ENCODE measurements around the gene SBNO1. TPM values are rescaled to one million over a fixed set of nuclear protein-coding genes. Genes with fewer than 3 reads are reported as not detected.

SBNO1 gene
- total RNA-seq, 1 experiment from 2014 or later, result 43.8 TPM

GRCh38 chr12:123346946-123347345 is 17.7 kb downstream of the SBNO1 start:
- RAD21 ChIA-PET (ENCODE audit: low non-redundant PET in 1 of 2, low total read pairs in 2 of 2, uncharacterized antibody in 2 of 2, unreplicated experiment in 2 of 2), result no interaction called here
- H3K4me2 ChIP-seq (ENCODE audit: low read length), result no peak overlapping the region
- no peaks in the 10 kb centered on the region for H4K20me1 ChIP-seq (ENCODE audit: insufficient read depth)
- no TSS peak for BruUV-seq (replicated peaks)
- ATAC-seq, result no peak
- CTCF ChIA-PET, result no interaction called here
- DNase-seq (ENCODE audit: low read depth, low spot score), result no peak
- no peaks in the 10 kb centered on the region for H3K4me1 ChIP-seq (ENCODE audit: control insufficient read depth in 1 of 2, insufficient read depth in 2 of 2, low read length in 2 of 2)
- H2AFZ ChIP-seq (ENCODE audit: low read depth, low read length, poor library complexity, severe bottlenecking), result no peak overlapping the region
- no peak overlapping the region for H3K4me3 ChIP-seq (replicated peaks in 1 of 2; ENCODE audit: low read depth in 1 of 2, low read length in 2 of 2)
- H3K79me2 ChIP-seq (ENCODE audit: insufficient read depth, low read length), result peaks cover 80% of the 10 kb centered on the region
- TF ChIP-seq SP1 (IDR thresholded peaks at IDR 0.05; ENCODE audit: low read depth) (no peak), EZH2phosphoT487 (IDR thresholded peaks at IDR 0.05; ENCODE audit: borderline replicate concordance) (no peak), ATF3 (IDR thresholded peaks at IDR 0.05) (no peak), EZH2 (IDR thresholded peaks at IDR 0.05) (no peak), POLR2A (IDR thresholded peaks at IDR 0.05; ENCODE audit: borderline replicate concordance, extremely low read depth, insufficient read depth, insufficient read length) (no peak), RAD21 (IDR thresholded peaks at IDR 0.05; ENCODE audit: low read depth) (no peak), TCF7L2 (IDR thresholded peaks at IDR 0.05; ENCODE audit: borderline replicate concordance, extremely low read depth, insufficient read depth, insufficient read length) (no peak), MAX (IDR thresholded peaks at IDR 0.05) (no peak), ELF1 (IDR thresholded peaks at IDR 0.05; ENCODE audit: borderline replicate concordance, low read depth) (no peak), REST (IDR thresholded peaks at IDR 0.05; ENCODE audit: low read depth) (no peak), ZNF274 (IDR thresholded peaks at IDR 0.05; ENCODE audit: low read depth, low read length) (no peak), YY1 (IDR thresholded peaks at IDR 0.05; ENCODE audit: extremely low read depth, insufficient replicate concordance, low read depth, low read length) (no peak), EGR1 (IDR thresholded peaks at IDR 0.05; ENCODE audit: low read depth) (no peak), POLR2AphosphoS5 (IDR thresholded peaks at IDR 0.05; ENCODE audit: low read depth, low read length) (no peak), SIN3A (IDR thresholded peaks at IDR 0.05; ENCODE audit: low read depth) (no peak)
- H3K9me2 ChIP-seq (ENCODE audit: insufficient read depth), result no peaks in the 10 kb centered on the region
- H3K27ac ChIP-seq (ENCODE audit: low read depth, low read length), result no peak overlapping the region
- intact Hi-C loops (cut with micrococcal nuclease), result no loop called here
- no peaks in the 10 kb centered on the region for H3K9me3 ChIP-seq (ENCODE audit: control insufficient read depth in 1 of 2, insufficient read depth in 1 of 2, low read depth in 1 of 2, low read length in 2 of 2)
- no peaks in the 10 kb centered on the region for H3K27me3 ChIP-seq (ENCODE audit: insufficient read depth, low read length)
- no peak overlapping the region for H3K9ac ChIP-seq (ENCODE audit: low read length)
- peaks cover 25 to 36% of the 10 kb centered on the region in 2 experiments; a peak in 3 of 4 replicates for H3K36me3 ChIP-seq (ENCODE audit: control insufficient read depth in 1 of 2, insufficient read depth in 2 of 2, low read length in 2 of 2)
- POLR2A ChIA-PET, result no interaction called here

Data from HCT116 (cell line).